Right kidney (tissue), 1 donor: ENCODE measurements around the gene BMPR1A.

Source experiments
- DNase-seq: peaks from one replicate; pipeline ENCODE4 v3.0.0-alpha.2; 2016

Gene BMPR1A

GRCh38 chr10:86759073-86759672, 2.8 kb downstream of the BMPR1A start:
- no peak for DNase-seq

DNA sequence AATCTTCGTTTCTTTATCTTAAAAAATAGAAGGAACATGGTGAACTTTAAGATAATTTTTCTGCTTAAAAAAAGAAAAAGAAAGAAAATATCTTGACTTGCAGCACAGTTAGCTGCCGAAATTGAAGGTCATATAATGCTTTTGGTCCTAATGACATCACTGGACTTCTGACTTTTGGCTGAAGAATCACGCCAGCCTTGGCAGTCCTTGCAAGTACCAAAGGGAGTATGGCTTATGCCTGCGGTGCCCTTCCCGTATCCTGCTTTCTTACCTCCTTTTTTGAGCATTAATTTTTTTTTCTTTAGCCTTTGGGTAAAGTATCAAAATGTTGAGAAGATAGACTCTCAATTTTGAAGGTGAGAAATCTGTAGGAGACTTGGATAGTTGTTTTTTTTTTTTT, 7.0 kb downstream of the BMPR1A start:
- DNase-seq: no peak

- DNase-seq: no peak
Observed at GRCh38 chr10:86765548-86765947, 9.1 kb downstream of the BMPR1A start.

GRCh38 chr10:86768412-86769062, 12.1 kb downstream of the BMPR1A start:
- DNase-seq: no peak

DNA sequence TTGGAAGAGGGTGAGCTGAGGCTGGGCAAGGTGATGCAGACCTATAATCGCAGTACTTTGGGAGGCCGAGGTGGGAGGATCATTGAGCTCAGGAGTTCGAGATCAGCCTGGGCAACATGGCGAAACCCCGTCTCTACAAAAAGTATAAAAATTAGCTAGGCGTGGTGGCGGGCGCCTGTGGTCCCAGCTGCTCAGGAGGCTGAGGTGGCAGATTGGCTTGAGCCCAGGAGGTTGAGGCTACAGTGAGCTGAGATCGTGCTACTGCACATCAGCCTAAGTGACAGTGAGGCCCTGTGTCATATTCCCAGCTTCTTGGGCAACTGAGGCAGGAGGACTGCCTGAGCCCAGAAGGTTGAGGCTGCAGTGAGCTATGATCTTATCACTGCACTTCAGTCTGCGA, 13.6 kb downstream of the BMPR1A start:
- no peak for DNase-seq

DNA sequence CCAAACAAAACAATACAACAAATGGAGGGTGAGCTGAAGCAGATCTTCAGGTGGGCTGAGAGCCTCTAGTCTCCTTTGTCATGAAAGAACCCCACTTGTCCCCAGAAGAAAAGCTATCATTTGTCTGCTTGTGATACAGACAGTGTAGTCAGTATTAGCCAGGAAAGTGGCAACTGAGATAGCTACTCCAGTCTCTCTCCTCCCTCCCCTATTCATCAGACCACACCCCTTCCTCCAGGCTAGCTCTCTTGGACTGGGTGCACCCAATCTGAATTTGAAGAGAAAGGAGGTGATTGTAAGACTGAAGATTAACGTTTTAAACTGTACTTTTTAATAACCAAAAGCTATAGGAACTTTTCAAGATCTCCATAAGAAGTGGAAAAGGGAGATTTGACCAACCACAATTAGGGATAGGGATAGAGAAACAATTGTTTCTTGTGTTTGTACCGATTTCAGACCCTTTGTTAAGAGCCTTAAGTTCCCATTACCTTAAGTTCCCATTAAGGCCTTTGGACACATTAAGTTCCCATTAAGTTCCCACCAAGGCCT, 14.1 kb downstream of the BMPR1A start:
- DNase-seq: no peak

DNA sequence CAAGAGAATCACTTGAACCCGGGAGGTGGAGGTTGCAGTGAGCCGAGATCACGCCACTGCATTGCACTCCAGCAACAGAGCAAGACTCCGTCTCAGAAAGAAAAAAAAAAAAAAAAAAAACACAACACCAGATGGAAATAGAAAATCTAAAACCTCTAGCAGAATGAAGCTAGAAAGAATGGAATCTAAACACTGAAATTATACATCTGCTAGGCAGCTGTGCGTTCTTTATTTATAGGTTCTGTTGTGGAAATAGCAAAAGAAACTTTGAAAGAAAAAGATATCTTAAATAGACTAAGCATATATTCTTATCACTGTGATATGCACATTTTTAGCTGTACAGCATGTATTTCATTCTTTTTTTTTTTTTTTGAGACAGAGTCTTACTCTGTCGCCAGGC, 17.1 kb downstream of the BMPR1A start:
- DNase-seq: no peak

GRCh38 chr10:86775056-86775869, 18.8 kb downstream of the BMPR1A start:
- DNase-seq: no peak

- DNase-seq: no peak
Observed at GRCh38 chr10:86775870-86776180, 19.4 kb downstream of the BMPR1A start.

DNA sequence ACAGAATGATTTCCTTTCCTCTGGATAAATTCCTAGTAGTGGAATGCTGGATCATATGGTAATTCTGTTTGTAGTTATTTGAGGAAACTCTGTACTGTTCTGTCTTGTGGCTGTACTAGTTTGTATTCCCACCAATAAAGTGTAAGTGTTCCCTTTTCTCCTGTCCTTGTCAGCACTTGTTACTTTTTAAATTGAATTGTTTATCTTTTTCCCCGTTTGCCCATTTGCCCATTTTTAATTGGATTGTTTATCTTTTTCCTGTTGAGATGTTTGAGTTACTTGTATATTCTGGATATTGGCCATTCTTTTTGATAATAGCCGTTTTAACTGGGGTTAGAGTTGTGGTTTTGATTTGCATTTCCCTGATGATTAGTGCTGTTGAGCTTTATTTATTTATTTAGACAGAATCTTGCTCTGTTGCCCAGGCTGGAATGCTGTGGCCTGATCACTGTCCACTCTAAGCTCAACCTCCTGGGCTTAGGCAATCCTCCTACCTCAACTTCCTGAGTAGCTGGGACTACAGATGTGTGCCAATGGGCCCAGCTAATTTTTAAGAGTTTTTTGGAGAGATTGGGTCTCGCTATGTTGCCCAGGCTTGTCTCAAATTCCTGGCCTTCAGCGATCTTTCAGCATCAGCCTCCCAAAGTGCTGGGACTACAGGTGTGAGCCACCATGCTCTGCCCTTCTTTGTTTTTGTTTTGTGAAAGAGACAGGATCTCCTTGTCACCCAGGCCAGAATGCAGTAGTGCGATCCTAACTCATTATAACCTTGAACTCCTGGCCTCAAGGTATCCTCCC, 23.0 kb downstream of the BMPR1A start:
- no peak for DNase-seq

DNA sequence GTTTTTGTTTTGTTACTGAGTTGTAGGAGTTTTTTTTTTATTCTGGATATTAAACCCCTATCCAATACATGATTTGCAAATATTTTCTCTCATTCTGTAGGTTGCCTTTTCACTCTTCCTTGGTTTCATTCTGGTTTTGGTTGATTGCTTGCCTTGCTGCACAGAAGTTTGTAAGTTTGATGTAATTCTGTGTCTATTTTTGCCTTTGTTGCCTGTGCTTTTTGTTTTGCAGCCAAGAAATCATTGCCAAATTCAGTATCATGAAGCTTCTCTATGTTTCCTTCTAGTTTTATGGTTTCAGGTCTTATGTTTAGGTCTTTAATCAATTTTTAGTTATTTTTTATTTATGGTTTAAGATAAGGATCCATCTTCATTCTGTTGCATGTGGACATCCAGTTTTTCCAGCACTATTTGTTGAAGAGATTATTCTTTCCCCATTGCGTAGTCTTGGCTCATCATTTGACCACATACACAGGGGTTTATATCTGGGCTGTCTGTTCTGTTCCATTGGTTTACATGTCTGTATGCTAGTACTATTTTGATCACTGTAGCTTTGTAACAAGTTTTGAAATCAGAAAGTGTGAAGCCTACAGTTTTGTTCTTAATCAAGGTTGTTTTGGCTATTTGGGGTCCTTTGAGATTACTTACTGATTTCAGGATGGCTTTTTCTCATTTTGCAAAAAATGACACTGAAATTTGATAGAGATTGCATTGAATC, 26.4 kb downstream of the BMPR1A start:
- no peak for DNase-seq

DNA sequence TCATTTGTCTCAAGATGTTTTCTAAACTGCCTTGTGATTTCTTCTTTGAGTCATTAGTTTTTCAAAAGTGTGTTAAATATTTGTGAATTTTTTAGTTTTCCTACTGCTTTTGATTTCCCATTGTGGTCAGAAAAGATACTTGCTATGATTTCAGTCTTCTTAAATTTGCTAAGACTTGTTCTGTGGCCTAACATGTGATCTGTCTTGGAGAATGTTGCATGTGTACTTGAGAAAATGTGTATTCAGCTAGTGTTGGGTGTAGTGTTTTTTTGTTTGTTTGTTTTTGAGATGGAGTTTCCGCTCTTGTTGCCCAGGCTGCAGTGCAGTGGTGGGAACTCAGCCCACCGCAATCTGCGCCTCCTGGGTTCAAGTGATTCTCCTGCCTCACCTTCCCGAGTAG, 28.6 kb downstream of the BMPR1A start:
- no peak for DNase-seq

DNA sequence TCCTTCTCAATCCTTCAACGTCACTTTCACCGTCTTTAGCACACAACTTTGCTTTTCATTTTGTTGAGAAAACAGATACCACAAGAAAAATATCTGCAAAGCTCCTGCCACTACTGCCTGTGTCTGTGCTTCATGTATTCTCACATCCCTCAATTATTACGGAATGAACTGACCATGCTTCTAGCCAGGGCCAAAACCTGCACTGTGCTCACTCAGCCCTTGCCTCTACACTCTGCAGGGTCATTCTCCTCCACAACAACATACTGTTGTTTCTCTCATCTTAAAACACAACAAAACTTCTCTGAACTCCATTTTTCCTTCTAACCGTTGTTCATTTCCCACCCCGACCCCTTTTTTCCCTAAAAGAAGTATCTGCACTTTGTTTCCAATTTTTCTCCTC, 29.5 kb downstream of the BMPR1A start:
- no peak for DNase-seq

GRCh38 chr10:86786368-86786767, 29.9 kb downstream of the BMPR1A start:
- no peak for DNase-seq

DNA sequence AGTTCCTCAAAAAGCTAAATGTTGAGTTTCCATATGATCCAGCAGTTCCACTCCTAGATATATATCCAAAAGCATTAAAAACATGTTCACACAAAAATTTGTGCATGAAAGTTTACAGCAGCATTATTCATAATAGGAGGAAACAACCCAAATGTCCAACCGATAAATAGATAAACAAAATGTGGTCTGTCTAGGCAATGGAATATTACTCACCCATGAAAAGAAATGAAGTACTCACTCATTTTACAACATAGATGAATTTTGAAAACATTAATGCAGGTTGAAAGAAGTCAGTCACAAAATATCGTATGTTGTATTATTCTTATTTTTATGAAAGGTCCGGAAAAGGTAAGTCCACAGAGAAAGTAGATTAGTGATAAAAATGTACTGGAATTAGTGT, 34.0 kb downstream of the BMPR1A start:
- DNase-seq: no peak

- DNase-seq: no peak
Observed at GRCh38 chr10:86792461-86793167, 36.2 kb downstream of the BMPR1A start.

DNA sequence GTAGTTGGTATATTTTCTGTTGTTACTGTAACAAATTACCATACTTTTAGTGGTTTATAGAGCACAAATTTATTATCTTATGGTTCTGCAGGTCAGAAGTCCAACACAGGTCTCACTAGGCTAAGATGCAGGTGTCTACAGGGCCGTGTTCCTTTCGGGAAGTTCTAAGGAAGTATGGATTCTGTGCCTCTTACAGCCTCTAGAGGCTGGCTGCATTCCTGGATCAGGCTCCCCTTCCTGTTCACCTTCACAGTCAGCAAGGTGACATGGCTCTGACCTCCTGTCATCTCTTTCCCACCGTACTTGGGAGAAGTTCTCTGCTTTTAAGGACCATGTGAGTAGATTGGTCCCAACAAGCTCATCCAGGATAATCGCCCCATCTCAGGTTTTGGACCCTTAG, 37.3 kb downstream of the BMPR1A start:
- no peak for DNase-seq

GRCh38 chr10:86795353-86795752, 38.9 kb downstream of the BMPR1A start:
- DNase-seq: no peak

GRCh38 chr10:86798025-86798424, 41.6 kb downstream of the BMPR1A start:
- DNase-seq: no peak

DNA sequence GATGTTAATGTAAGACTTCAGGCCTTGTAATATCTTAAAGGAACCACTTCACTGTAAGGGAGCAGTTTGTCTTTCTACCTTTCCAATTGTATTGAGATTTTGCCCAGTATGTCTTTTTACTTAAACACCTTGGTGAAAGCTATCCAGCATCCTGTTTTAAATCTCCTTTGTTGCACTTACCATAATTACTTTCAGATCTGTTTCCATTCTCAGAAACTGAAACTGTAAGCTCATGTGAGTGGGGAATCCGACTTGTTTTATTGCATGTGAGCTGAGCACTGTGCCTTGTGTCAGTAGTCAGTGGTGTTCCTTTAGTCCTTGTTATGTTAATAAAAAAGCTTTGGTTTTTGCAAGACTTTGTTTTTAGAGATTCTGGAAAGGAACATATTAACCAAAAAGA, 42.2 kb downstream of the BMPR1A start:
- DNase-seq: no peak

DNA sequence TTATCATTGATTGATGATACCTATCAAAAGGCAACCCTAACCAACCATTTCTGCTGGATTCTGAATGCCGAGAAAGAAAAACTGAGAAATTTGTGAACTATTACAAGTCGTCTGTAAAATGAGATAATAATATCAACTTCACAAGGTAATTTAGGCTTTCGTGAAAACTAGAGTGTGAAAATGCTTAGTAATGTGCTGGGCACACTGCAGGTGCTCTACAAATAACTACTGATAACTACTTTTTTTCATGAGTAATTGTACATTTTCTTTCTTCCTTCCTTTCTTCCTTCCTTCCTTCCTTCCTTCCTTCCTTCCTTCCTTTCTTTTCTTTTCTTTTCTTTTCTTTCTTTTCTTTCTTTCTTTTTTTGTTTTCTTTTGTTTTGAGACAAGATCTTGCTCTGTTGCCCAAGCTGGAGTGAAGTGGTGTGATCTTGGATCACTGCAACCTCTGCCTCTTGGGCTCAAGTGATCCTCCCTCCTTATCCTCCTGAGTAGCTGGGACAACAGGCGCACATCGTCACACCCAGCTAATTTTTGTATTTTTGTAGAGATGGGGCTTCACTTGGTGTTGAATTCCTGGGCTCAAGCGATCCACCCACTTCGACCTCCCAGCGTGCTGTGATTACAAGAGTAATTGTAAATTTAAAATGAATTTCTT, 42.9 kb downstream of the BMPR1A start:
- DNase-seq: no peak
